ENCODE data around the gene WDR7.

Gene WDR7

DNA sequence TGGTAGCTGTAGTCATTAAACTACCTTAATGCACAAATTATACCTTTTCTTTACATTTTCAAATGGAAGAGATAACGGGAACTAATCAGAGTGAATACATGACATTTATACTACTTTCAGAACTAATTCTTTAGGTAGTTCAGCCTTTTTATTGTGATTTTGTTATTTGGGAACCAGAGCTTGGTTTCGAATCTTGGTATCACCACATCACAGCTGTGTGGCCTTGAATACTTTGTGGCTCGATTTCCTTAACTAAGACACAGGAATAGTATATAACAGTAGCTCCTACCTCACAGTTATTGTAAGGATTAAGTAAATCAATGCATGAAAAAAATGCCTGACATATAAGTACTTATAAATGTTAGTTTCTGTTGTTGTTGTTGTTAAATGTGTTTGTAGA lies 240.0 kb downstream of the WDR7 start:
- TF ChIP-seq, protein P1, sequence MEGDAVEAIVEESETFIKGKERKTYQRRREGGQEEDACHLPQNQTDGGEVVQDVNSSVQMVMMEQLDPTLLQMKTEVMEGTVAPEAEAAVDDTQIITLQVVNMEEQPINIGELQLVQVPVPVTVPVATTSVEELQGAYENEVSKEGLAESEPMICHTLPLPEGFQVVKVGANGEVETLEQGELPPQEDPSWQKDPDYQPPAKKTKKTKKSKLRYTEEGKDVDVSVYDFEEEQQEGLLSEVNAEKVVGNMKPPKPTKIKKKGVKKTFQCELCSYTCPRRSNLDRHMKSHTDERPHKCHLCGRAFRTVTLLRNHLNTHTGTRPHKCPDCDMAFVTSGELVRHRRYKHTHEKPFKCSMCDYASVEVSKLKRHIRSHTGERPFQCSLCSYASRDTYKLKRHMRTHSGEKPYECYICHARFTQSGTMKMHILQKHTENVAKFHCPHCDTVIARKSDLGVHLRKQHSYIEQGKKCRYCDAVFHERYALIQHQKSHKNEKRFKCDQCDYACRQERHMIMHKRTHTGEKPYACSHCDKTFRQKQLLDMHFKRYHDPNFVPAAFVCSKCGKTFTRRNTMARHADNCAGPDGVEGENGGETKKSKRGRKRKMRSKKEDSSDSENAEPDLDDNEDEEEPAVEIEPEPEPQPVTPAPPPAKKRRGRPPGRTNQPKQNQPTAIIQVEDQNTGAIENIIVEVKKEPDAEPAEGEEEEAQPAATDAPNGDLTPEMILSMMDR (IDR thresholded peaks at IDR 0.05; ENCODE audit: control extremely low read depth, extremely low read depth, low read depth, missing control alignments) = no peak
- POLR2A ChIA-PET = no interaction called here
- DNase-seq (ENCODE audit: extremely low spot score) = no peak
- CTCF ChIA-PET = interaction anchor here (0.8 to 1.9 kb wide), 4 partner anchors 10 to 36 kb away, joined by 3 to 7 read pairs (median 4); no protein-coding TSS in a partner anchor

DNA sequence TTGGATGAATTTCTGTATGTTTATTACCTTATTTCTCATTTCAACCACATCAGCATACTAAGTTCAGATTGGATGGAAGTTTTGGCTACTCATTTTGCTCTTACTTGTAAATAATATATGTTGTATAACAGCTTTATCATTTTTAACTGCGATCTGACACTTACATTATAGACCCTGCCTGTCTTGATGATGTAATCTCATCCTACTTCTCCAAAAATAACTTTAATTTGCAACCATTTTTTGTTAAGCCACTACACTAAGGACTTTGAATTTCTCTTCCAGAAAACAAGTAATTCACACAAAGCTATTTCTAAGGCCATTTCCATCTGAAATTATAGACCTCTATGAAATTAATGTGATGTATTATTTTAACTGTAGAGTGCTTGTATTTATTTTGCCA lies 240.7 kb downstream of the WDR7 start:
- ChIA-PET POLR2A (no interaction called here), CTCF (interaction anchor here (0.9 to 1.9 kb wide), 5 partner anchors 9 to 88 kb away, joined by 3 to 7 read pairs (median 3); no protein-coding TSS in a partner anchor)
- TF ChIP-seq, protein P1 (IDR thresholded peaks at IDR 0.05; ENCODE audit: control extremely low read depth, extremely low read depth, low read depth, missing control alignments) = no peak
- DNase-seq (ENCODE audit: extremely low spot score) = no peak

DNA sequence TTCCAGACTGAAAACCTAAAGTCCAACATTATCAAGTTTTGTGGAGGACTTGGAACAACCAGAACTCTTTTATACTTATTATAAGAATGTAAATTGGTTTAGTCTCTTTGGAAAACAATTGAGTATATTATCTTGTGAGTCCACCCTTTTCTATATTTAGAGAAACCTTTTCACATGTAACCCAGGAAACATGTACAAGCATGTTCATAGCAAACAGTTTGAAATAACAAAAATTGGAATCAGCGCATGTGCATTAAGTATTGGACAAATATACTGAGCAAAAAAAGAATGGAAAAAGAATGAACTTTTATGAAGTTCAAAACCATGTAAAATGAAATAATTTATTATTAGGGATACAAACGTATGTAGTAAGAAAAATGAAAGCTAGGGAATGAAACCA lies 246.0 kb downstream of the WDR7 start:
- CTCF ChIA-PET = no interaction called here
- POLR2A ChIA-PET = no interaction called here
- TF ChIP-seq, protein P1 (IDR thresholded peaks at IDR 0.05; ENCODE audit: control extremely low read depth, extremely low read depth, low read depth, missing control alignments) = no peak
- no peak for DNase-seq (ENCODE audit: extremely low spot score)

DNA sequence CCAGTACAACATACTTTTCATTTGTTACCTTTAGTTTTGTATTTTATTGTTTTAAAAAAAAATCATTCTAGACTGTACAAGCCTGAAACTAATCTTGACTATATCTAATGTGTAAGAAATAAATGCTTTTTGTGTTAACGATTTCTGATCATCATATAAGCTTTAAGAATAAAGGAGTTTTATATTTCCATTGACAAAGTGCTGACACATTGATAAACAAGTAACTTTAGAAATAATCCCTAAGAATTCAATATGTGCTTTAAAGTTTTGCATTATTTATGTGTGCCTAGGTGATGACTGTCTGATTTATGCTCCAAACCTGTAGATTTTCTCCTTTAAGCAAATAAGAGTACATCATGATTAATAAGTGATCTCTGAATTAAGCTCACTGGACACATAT lies 248.5 kb downstream of the WDR7 start:
- CTCF ChIA-PET = interaction anchor here (1.3 to 2.6 kb wide), 2 partner anchors 10 to 15 kb away, joined by 4 to 7 read pairs; no protein-coding TSS in a partner anchor
- TF ChIP-seq, protein P1 (IDR thresholded peaks at IDR 0.05; ENCODE audit: control extremely low read depth, extremely low read depth, low read depth, missing control alignments) = no peak
- POLR2A ChIA-PET = no interaction called here
- no peak for DNase-seq (ENCODE audit: extremely low spot score)

DNA sequence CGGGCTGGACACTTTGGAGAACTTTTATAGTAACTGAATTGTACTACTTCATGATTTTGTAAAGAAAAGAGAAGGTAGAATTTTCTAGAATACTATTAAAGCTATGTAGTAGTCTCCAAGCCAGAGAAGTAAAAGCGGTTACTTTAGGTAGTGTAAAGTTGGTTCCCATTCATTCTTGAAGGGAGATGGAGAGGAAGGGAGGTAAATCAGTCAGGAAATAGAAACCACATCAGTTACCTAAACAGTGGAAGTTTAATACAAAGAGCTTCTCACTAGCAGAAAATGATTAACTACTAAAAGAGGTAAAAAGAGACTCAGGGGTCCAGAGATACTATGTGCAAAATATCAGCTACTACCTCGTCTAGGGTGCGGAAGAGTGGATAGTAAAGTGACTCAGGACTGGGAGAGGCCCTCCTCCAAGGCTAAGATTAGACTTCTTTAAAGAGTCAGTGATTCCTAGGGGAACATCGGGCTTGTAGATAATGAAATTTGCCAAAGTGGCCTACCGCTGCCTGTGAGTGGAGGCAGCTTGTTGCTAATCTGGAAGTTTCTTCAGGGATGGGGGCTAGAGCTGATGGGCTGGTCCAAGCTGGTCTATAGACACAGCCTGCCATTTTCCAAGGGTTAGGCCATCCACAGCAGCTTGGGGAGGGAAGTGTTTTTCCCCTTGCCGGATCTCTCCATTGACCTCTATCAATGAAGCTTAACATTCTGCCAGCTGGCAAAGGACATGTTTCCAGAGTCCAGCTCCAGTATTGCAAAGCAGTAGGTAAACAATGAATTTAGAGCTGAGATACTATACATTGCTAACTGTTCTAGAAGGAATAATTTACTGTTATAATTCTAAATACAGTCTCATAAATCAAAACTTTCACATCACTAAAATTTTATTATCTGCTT lies 249.3 kb downstream of the WDR7 start:
- POLR2A ChIA-PET = no interaction called here
- TF ChIP-seq, protein P1 (IDR thresholded peaks at IDR 0.05; ENCODE audit: control extremely low read depth, extremely low read depth, low read depth, missing control alignments) = no peak
- CTCF ChIA-PET = interaction anchor here (1.1 to 2.6 kb wide), 4 partner anchors 9 to 72 kb away, joined by 3 to 7 read pairs (median 6); no protein-coding TSS in a partner anchor
- no peak for DNase-seq (ENCODE audit: extremely low spot score)

DNA sequence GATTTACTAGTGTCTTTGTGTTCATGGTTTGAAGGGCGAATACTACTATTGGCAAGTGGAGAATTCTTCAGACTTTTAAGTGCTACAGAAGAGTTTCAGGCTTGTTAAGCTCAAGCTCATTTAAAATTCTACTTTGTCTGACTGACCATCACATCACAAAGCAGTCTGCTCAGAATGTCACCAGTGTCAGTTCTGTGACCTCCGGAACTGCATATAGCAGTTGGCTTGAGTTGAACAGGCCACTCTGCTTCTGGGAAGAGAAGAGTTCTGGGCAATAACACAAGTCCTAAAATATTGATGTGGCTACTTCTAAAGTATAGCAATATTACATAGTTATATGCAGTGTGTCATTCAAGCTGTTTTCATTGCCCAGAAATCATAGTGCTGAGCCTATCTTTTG lies 250.8 kb downstream of the WDR7 start:
- POLR2A ChIA-PET = no interaction called here
- DNase-seq (ENCODE audit: extremely low spot score) = no peak
- TF ChIP-seq, protein P1 (IDR thresholded peaks at IDR 0.05; ENCODE audit: control extremely low read depth, extremely low read depth, low read depth, missing control alignments) = no peak
- CTCF ChIA-PET = interaction anchor here (0.8 to 1.8 kb wide), 2 partner anchors 11 to 17 kb away, joined by 3 to 8 read pairs; no protein-coding TSS in a partner anchor
